Stimulated activated CD4-positive, alpha-beta T cell treated with anti-CD3 and anti-CD28 coated beads, Interleukin-1b, Interleukin-23, amount 100 ng/mL, for 48 hours (primary cell): Measurements from ENCODE around the gene SPZ1.
A peak's percentile ranks its signal among the peaks of the same experiment; 100 is the strongest.
"Not testable (repeated sequence)": the region's sequence is repeated elsewhere in the genome, so short reads cannot be mapped to it uniquely, and the experiment has no call there.

Source experiments
- DNase-seq: peaks from one replicate; pipeline ENCODE4 v3.0.0-alpha.2; 2020

The SPZ1 gene

DNA sequence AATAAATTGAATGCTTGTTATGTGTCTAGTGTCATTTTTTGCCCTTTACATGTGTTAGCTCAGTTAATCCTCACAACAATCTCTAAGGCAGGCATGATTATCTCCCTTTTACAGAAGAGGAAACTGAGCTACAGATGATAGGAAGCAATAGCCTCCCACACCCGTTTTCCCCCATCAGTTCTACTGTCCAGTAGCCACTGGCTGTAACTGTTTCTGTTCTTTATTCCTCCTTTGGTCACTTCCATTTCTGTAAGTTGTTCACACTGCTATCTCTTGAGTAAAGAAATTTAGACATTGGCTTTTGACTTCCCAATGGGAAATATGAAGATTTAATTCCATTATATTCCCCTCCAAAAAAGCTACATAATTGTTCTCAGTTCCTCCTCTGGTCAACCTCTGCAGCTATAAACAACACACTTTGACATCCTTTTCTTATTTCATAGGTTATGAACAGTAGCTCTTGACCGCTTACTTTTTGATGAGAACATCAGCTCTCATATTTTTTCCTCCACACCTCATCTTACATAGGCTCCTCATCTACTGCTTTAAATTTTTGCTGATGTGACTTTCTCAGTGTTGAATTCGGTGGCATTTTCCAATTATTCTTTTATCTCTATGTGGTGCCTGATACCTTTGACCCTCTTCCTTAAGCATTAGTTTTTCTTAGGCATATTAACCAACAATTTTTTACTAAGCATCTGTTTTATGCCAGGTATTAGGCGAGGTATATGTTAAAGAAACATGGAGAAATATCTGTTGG is 21.4 kb downstream of the SPZ1 start:
- DNase-seq, result no peak

DNA sequence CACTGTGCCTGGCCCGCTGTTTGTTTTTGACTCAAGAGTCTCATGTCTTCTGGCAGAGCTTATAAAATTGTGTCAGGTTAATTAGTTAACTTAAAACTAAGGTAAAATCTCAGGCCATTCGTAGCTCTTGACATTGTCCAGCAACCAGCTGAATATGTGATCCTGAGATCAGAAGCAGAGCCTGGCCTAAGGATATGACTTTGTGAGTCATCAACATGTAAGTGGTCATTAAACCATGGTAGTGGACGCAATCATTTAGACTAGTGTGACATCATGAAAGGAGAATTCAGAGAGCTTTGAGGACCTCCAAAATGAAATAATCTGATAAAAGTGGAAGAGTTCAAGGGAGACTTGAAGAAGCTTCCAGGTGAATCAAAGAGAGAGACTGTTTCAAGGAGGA is 23.3 kb downstream of the SPZ1 start:
- no peak for DNase-seq

DNA sequence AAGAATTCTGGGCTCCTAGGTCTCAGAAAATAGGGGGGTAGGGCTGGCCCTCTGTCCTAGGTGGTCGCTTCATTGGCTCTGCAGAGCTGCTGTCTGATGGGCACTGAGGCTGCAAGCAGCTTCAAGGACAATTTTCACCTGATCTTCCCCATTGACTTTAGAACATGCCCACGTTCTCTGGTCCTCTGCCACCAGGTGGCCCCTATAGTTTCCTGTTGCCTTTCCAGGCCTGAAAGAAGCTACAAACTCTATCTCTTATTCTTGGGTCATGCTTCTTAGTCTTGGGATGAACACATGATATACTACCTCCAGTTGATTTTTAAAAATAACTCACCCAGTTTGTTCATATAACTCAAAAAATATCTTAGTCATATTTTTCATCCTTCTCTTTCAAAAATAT is 26.3 kb downstream of the SPZ1 start:
- peak; percentile 13 for DNase-seq

DNA sequence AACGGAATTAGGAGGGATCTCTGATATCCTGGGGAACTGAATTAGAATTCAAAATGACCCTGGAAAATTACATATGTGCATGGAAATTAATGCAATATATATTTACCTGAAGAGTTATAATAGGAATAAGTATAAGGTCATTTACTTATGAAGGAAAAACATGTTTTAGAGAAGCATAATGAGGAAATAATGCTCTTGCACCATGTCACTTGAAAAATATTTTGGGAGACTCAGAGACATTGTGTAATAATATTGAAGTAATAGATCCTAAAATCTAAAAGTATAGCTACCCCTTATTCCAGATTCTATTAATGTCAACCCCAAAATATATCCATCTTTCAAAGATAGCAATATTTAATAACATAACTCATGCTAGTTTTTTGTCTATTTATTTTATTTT is 28.4 kb downstream of the SPZ1 start:
- DNase-seq, result no peak

DNA sequence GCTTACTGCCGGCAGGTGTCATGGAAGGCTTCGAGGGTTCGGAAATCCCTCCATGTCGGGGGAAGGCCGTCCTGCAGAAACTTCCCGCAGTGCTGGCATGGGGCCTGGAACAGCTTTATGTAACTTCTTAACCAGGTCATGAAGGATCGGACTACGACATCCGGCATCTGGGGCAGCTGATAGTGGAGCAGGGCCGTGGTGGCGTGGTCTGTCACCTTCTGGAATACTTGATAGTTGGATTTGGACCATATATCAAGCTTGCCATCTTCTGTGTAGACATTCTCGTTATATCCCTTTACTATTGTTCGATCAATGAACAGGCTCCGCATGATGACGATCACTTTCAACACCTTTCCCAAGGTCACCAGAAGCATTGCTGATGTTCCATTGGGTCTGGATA is 31.2 kb downstream of the SPZ1 start:
- not testable (repeated sequence) for DNase-seq

DNA sequence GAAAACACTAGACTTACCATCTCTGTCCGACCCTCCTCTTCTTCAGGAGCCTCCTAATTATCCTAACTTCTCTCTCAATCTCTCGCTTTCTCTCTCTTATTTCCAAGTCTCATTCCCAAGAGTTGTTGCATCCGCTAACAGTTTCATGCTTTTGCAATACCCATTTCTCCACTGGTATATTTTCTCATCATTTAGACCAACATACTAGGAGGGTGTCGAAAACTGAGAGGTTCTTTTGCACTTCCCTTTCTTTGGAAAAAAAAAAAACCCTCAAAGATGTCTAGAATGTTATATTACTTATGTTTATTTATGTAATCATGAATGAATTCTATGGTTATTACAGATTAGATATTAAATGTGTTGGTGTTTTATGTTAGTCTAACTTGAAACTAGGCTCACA is 35.9 kb downstream of the SPZ1 start:
- no peak for DNase-seq

DNA sequence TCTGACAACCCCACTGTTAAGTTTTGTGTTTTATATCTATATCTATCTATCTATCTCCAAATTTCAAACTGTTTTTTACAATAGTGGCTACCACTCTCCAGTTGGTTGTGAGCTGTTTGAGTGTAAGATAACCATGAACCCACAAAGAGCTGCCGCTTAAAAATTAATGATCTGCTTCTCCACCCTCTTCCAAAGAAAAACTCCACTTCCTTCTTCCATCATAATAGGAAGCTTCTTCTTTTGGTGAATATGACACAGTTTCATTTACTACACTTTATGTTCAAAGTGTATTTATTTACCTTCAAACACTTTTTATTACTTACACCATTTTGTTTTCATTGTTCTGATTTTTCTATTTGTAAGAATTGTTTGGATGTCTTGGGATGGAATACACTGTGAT is 37.9 kb downstream of the SPZ1 start:
- DNase-seq, result no peak

DNA sequence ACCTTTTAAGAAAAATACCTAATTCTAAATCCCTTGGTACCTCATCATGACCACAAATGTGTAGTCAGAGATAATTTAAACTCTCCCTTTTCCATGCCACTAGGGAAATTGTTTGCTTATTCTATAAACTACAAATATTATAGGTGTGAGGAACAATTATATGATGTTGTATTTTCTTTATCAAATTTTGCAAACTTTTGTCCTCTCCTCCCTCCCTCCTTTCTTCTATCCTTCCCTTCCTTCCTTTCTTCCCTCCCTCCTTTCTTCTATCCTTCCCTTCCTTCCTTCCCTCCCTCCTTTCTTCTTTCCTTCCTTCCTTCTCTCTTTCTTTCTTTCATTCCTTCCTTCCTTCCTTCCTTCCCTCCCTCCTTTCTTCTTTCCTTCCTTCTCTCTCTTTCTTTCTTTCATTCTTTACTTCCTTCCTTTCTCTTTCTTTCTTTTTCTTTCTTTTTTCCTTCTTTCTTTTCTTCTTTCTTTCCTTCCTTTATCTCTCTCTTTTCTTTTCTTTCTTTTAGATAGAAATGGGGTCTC is 41.2 kb downstream of the SPZ1 start:
- no peak for DNase-seq

DNA sequence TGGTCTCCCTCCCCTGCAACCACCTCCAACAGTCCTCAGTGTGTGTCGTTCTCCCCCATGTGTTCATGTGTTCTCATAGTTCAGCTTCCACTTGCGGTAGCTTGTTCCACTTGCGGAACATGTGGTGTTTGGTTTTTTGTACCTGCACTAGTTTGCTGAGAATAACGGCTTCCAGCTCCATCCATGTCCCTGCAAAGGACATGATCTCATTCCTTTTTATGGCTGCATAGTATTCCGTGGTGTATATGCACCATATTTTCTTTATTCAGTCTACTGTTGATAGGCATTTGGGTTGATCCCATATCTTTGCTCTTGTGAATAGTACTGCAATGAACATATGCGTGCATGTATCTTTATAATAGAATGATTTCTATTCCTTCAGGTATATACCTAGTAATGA is 45.1 kb downstream of the SPZ1 start:
- DNase-seq, result no peak

DNA sequence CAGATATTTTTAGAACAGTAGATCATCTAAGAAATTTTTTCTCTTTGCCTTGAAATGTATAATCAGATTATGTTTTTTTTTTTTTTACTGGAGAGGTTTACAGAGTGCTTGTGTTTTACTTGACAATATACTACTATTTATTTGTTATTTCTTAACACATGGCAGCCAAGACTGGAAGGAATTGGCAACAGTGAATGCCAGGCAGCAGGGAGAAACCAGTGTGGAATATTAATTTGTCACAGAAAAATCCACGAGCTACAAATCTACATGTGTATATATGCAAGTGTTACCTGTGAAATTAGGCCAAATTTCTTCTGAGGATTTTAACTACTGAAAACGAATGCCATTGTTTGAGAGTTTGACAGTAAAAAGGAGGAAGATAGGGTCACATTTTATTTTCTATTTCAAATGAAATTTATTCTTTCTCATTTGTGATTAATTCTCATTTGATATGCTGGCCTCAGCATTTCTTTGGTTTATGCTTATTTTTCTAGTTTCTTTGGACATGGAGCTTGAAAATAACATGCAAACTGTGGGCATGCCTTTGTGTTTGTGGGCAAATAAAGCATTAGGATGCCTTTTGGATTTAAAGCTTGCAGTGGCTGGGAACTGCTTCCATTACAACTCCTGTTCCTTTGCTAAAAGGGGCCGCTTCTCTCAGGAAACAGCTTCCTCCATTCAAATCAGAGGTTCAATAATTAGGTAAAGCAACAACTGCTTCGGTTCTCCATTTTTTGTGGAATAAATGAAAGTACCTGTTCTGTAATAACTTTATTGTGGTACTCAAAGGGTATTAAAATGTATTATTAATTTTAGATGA is 49.1 kb downstream of the SPZ1 start:
- no peak for DNase-seq

DNA sequence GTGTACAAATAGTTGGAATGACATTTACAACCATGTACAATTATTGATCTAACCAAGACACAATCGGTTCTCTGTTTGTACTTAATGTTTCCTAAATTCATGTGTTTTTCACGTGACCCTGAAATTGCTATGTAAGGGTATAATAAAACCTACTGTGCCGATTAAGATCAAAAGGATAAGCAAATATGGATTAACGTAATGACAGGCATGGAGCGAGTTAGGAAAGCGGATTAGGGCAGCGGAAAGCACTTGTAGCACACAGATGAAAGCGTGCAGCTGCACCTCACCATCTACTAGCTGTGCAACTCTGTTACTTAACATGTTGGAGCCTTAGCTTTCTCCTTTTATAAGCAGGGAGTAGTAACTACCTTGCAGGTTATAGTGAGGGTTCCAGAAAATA is 49.7 kb downstream of the SPZ1 start:
- DNase-seq, result no peak

DNA sequence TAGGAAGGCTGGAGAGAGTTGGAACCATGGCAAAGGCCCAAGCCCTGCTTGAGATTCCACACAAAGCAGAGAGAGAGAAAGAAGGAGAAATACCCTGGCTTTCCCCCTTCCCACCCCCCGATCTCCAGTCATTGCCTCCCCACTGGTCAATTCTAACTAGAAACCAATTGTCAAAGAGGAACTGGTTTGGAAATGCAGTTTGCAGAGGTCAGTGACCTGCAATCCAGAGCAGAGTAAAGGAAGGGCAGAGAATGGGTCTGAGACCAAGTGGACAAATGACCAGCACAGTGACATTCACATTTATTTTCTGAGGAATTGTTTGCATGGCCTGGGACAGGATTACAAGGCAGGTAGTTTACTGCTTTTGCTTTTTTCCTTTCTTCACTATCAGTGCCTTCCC is 50.6 kb downstream of the SPZ1 start:
- no peak for DNase-seq
